Activated naive CD4-positive, alpha-beta T cell (primary cell): ENCODE measurements around the gene ANKRD11.
"Not testable (repeated sequence)": the region's sequence is repeated elsewhere in the genome, so short reads cannot be mapped to it uniquely, and the experiment has no call there.

Experiments used
- DNase-seq, 4 experiments: peaks; one replicate each; lab custom pipeline; 2025; lab: John Stamatoyannopoulos, UW

The ANKRD11 gene

DNA sequence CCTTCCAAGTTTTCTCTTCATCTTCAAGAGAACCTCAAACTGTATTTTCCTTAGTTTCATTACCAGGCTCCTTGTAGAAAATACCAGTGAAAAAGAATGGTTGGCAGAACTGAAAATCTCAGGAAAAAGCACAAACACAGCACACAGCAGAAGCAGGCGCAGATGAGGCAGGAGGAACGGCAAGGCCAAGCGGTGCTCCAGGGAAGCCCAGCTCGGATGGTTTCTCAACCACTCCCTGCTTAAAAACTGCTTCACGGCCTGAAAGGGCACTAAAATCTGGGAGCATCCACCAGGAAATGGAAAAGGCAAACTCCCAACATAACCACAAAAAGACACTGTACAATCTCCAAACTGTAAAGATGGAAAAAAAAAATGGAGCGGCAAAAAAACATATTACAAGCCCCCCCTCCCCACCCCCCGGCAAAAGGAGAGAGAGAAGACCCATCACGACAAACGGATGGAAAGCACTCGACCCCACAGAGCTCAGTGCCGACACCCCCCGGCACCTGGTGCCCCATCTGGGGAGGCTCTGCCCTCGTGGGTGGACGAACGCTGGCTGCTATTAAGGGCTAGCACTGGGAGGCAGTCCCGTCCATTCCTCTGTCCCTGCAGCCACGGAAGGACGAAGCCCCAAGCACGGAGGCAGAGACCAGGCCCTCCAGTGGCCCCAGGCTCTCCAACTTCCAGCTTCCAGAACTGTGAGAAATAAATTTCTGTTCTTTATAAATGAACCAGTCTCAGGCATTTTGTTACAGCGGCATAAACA, 145.3 kb downstream of the ANKRD11 start:
- DNase-seq = no peak

DNA sequence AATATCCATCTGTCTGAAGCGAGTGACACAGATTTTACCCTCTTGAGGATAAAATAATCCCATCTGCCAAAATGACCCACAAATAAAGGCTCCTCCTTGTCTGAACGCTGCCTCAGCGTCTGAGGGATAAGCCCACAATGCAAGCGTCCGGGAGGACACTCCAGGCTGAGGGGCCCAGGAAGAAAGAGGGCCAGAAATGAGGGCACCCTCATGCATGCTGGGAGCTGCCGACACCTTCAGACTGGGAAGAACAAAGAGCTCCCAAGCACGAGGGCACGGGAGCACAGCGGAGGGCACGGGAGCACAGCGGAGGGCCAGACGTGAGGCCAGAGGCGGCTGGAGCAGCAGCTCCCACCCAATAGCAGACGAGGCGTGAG, 145.9 kb downstream of the ANKRD11 start:
- DNase-seq = no peak

DNA sequence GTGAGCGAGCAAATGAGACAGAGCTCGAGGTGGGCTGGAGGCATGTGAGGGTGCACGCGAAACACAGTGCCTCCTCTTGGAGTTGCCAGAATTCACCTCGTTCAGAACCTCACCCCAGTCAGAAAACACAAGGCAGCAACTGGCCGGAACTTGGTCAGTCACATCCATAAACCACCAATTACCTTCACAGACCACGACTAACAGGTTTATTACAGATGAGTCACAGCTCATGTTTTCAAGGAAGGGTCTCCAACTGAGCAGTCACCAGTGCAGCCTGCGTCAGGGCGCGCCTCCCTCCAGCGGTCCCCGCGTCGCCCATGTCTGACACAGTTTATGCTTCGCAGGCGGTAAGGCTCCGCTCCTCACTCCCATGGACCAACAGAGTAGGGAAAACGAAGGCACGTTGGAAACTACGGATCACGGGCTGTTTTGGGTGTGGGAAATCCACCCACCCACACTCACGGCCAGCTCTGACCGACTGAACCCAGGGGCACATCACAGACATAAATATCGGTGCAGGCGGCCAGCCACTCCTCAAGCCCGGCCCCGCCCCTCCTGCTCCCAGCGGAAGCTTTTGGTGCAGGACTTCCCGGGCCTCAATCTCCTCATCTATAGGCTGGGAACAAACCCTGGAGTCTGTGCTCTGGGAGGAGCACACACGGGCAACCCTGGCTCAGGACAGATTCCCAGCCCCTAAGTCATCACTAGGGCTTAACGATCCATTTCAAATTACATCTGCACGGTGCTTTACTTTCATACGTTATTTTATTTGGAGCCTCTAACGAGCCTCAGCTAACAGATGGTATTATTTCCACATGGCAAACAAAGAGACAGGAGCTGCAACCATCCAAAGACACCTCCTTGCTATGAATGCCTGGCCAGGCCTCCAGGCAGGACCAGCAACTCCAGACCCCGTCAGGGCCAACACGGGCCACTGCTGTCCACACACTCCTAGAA, 146.6 kb downstream of the ANKRD11 start:
- no peak for DNase-seq

- DNase-seq = no peak
Observed at GRCh38 chr16:89341697-89342694, 148.4 kb downstream of the ANKRD11 start.

GRCh38 chr16:89341279-89341678, 149.1 kb downstream of the ANKRD11 start:
- no peak for DNase-seq

- DNase-seq = no peak
Observed at GRCh38 chr16:89338863-89339262, 151.5 kb downstream of the ANKRD11 start.

DNA sequence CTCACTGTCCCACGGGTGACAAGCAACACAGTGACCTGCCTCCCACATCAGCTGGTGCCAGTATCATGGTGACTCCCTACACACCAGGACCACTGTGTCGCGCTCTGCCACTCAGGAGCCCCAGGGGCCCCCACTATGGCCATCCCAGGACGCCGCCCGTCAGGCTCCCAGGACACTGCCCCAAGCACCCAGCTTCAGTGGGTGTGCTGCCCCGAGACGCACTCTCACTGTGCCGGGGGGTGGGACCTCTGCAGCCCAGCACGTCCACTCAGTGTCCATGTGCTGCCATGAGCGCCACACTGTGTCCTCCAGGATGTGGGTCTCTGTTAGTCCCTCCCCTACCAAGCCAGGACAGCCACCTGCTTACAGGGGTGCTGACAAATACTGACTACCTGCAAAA, 152.4 kb downstream of the ANKRD11 start:
- DNase-seq = no peak

- DNase-seq = no peak
Observed at GRCh38 chr16:89335803-89336485, 154.4 kb downstream of the ANKRD11 start.

- no peak for DNase-seq
Observed at GRCh38 chr16:89334988-89335802, 155.2 kb downstream of the ANKRD11 start.

- no peak for DNase-seq
Observed at GRCh38 chr16:89334461-89334860, 155.9 kb downstream of the ANKRD11 start.

DNA sequence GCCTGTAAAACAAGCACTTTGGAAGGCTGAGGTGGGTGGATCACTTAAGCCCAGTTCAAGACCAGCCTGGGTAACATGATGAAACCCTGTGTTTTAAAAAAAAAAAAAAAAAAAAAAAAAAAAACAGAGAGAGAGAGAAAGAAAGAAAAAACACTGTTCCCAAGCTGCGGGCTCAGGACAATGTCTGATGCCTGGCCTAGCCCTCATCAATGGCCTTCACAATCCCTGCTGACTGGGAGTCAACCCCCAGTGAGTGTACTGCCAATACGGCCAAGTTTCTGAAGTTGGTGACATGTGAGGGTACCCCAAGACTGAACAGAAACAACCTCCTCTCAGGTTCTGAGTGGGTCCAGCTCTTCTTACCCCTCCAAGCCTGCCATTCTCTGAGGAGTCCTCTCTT, 156.3 kb downstream of the ANKRD11 start:
- no peak for DNase-seq

GRCh38 chr16:89333401-89334001, 156.9 kb downstream of the ANKRD11 start:
- peak in 1 of 4 experiments; percentile 13 for DNase-seq

DNA sequence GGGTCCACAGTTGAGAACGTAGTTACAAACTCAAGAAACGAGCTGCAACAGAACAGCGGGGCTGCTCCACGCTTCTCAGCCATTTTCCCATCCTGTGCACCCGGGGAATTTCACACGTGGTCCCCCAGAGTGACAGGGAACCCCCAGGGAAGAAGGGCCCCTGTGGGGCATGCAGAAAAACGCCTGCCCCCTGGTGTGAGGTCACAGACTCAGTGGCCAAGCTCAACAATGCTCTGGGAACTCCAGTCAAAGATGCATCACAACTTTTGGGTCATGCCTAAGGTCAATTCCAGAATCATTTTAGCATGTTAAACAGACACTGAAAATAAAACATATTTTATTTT, 157.5 kb downstream of the ANKRD11 start:
- no peak for DNase-seq

- DNase-seq = no peak
Observed at GRCh38 chr16:89332243-89332901, 158.0 kb downstream of the ANKRD11 start.

DNA sequence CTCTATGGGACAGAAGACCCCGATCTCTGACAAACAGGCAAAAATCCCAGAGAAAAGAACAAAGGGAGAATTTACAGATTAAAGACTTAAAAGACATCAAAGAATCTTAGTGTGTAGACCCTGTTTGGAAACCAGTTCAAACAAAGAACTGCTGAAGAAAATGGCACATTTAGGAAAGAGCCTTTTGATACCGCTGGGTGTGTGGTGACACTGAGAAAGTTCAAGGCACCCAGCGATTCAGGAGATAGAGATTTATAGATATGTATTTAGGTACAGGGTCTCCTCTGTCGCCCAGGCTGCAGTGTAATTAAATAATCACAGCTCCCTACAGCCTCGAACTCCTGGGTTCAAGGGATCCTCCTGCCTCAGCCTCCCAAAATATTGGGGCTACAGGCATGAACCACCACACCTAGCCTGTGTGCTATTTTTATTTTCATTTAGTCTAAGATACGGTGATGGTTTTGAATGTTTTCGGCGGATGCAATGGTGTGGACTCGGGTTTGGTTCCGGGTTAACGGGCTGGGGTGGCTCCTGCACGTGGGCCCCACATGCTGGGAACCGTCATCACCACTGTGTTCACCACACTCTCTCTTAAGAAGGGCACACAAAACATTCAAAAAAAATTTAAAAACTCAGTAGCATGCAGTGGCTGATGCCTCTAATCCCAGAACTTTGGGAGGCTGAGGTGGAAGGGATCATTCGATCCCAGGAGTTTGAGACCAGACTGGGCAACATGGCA, 158.8 kb downstream of the ANKRD11 start:
- no peak for DNase-seq

- DNase-seq = peak in 1 of 4 experiments; percentile 28
Observed at GRCh38 chr16:89330177-89330856, 160.0 kb downstream of the ANKRD11 start.

GRCh38 chr16:89329830-89330176, 160.6 kb downstream of the ANKRD11 start:
- not testable (repeated sequence) for DNase-seq
